Measurements from ENCODE around the gene REV3L. TPM values are rescaled to one million over a fixed set of nuclear protein-coding genes. Genes with fewer than 3 reads are reported as not detected.

REV3L gene
- total and polyA plus RNA-seq, 2 of the 8 experiments (the other 6 are each of a cell fraction or from before 2014, with no cell fraction given) = 2.1 to 6.6 TPM

DNA sequence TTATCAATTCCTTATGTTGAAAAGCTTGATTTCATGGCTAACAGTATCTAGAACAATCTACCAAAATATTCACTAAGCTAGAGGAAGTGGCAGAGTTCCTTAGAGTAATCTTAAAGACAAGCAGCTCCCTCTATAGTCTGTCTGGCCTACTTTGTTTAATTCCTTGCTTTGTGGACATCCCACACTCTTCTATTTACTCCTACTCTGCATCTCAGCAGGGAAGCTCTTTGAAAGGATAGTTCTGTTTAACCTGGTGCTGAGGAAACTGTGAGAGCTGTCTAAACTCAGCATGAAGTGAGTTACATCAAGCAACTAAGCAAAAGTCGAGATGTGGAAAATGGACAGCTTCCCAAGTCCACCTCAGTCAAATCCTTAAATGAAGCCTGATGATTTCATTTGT is 4.3 kb downstream of the REV3L start (continued):
- TF ChIP-seq BCL11A (IDR thresholded peaks at IDR 0.05; ENCODE audit: low read depth in 2 of 2, low read length in 2 of 2) (peak in 1 of 2 experiments; percentile 86), TBP (IDR thresholded peaks at IDR 0.05; ENCODE audit: low read depth, low read length) (no peak), RBBP5 (IDR thresholded peaks at IDR 0.05; ENCODE audit: borderline replicate concordance, low read depth, low read length) (no peak), CHD1 (IDR thresholded peaks at IDR 0.05; ENCODE audit: low read depth, low read length) (no peak), TEAD4 (IDR thresholded peaks at IDR 0.05; ENCODE audit: low read depth, low read length) (no peak), POU5F1 (IDR thresholded peaks at IDR 0.05; ENCODE audit: low read depth, low read length) (no peak), EZH2 (IDR thresholded peaks at IDR 0.05; ENCODE audit: low read depth, low read length, severe bottlenecking) (no peak), SAP30 (IDR thresholded peaks at IDR 0.05; ENCODE audit: insufficient read depth, insufficient replicate concordance, low read length) (no peak), POLR2AphosphoS5 (IDR thresholded peaks at IDR 0.05; ENCODE audit: low read depth, low read length) (peak; percentile 69; the same call in 1 of the 2 replicates), SUZ12 (IDR thresholded peaks at IDR 0.05; ENCODE audit: low read length) (no peak), JUN (IDR thresholded peaks at IDR 0.05; ENCODE audit: low read depth, low read length) (no peak), BACH1 (IDR thresholded peaks at IDR 0.05; ENCODE audit: low read length) (no peak), MAFK (IDR thresholded peaks at IDR 0.05; ENCODE audit: low read depth, low read length) (no peak), CTBP2 (IDR thresholded peaks at IDR 0.05; ENCODE audit: borderline replicate concordance, insufficient read depth, insufficient read length, low read length) (no peak), CBX5 (IDR thresholded peaks at IDR 0.05; ENCODE audit: low read depth, low read length) (no peak), RNF2 (IDR thresholded peaks at IDR 0.05; ENCODE audit: borderline replicate concordance, low read depth, low read length, missing control alignments, poor library complexity, severe bottlenecking) (no peak), KDM5A (IDR thresholded peaks at IDR 0.05; ENCODE audit: low read length) (no peak), RFX5 (IDR thresholded peaks at IDR 0.05; ENCODE audit: borderline replicate concordance, low read depth, low read length) (no peak), SIRT6 (IDR thresholded peaks at IDR 0.05; ENCODE audit: low read length) (no peak), NANOG (IDR thresholded peaks at IDR 0.05; ENCODE audit: insufficient read depth, low read depth, low read length, poor library complexity, severe bottlenecking) (peak; percentile 93)
- TF ChIP-seq, protein P1, sequence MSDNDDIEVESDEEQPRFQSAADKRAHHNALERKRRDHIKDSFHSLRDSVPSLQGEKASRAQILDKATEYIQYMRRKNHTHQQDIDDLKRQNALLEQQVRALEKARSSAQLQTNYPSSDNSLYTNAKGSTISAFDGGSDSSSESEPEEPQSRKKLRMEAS (IDR thresholded peaks at IDR 0.05) = no peak
- TF ChIP-seq, protein P2, sequence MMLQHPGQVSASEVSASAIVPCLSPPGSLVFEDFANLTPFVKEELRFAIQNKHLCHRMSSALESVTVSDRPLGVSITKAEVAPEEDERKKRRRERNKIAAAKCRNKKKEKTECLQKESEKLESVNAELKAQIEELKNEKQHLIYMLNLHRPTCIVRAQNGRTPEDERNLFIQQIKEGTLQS (IDR thresholded peaks at IDR 0.05; ENCODE audit: insufficient read depth, low read depth, low read length) = no peak

Data from H1 (cell line).